HUDEP-2 (cell line): ENCODE data around the gene TGIF2.

Source experiments
- DNase-seq, 76 experiments: peaks; one replicate each; lab custom pipeline; 2025; ENCODE audit not compliant: unreplicated experiment in 76 of 76; lab: John Stamatoyannopoulos, UW

TGIF2 gene

GRCh38 chr20:36573103-36573797 lies at the start of gene TGIF2:
TGIF2 (plus strand) TSS chr20:36573597; CDS start chr20:36578775, 5,178 bp downstream.
- DNase-seq = peak in 63 of 76 experiments; percentile 16 to 83 (median 58)

- no peak for DNase-seq
These were observed 47.6 kb upstream of the TGIF2 start for GRCh38 chr20:36525620-36526365.

GRCh38 chr20:36526521-36527011 lies 46.8 kb upstream of the TGIF2 start:
- no peak for DNase-seq

GRCh38 chr20:36527331-36528125 lies 45.9 kb upstream of the TGIF2 start:
- no peak for DNase-seq

- DNase-seq = no peak
These were observed 45.1 kb upstream of the TGIF2 start for GRCh38 chr20:36528176-36528874.

- no peak for DNase-seq
These were observed 44.5 kb upstream of the TGIF2 start for GRCh38 chr20:36528875-36529417.

- no peak for DNase-seq
These were observed 41.0 kb upstream of the TGIF2 start for GRCh38 chr20:36532388-36532787.

- no peak for DNase-seq
These were observed 40.6 kb upstream of the TGIF2 start for GRCh38 chr20:36532822-36533221.

GRCh38 chr20:36538026-36538722 lies 35.2 kb upstream of the TGIF2 start:
- no peak for DNase-seq

GRCh38 chr20:36540551-36541211 lies 32.7 kb upstream of the TGIF2 start:
- DNase-seq = no peak

- peak in 5 of 76 experiments; percentile 5 to 30 (median 8) for DNase-seq
These were observed 32.1 kb upstream of the TGIF2 start, which contains the start of gene MYL9 for GRCh38 chr20:36541227-36541767. MYL9 (plus strand) TSS chr20:36541519; CDS start chr20:36544885, 3,366 bp downstream.

GRCh38 chr20:36541768-36542488 lies 31.5 kb upstream of the TGIF2 start:
- DNase-seq = peak in 1 of 76 experiments; percentile 6

- DNase-seq = no peak
These were observed 30.7 kb upstream of the TGIF2 start for GRCh38 chr20:36542516-36543183.

- no peak for DNase-seq
These were observed 29.9 kb upstream of the TGIF2 start for GRCh38 chr20:36543184-36544133.

GRCh38 chr20:36544134-36545018 lies 29.0 kb upstream of the TGIF2 start:
- DNase-seq = no peak
